C1 segment of cervical spinal cord (tissue), 14 donors: Measurements from ENCODE around the gene ABHD6.
"Not testable (repeated sequence)": the region's sequence is repeated elsewhere in the genome, so short reads cannot be mapped to it uniquely, and the experiment has no call there.

Source experiments
- DNase-seq, 14 donors: peaks; one replicate each; lab custom pipeline; 2025; lab: John Stamatoyannopoulos, UW

The ABHD6 gene

GRCh38 chr3:58242340-58242739 is 4.7 kb downstream of the ABHD6 start:
- no peak for DNase-seq

DNA sequence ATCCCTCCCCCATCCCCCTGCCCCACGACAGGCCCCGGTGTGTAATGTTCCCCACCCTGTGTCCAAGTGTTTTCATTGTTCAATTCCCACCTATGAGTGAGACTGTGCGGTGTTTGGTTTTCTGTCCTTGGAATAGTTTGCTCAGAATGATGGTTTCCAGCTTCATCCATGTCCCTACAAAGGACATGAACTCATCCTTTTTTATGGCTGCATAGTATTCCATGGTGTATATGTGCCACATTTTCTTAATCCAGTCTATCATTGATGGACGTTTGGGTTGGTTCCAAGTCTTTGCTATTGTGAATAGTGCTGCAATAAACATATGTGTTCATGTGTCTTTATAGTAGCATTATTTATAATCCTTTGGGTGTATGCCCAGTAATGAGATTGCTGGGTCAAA is 5.3 kb downstream of the ABHD6 start:
- not testable (repeated sequence) for DNase-seq

- DNase-seq = no peak
These were observed 6.5 kb downstream of the ABHD6 start for GRCh38 chr3:58243976-58244585.

GRCh38 chr3:58246148-58247047 is 8.8 kb downstream of the ABHD6 start:
- DNase-seq = no peak

DNA sequence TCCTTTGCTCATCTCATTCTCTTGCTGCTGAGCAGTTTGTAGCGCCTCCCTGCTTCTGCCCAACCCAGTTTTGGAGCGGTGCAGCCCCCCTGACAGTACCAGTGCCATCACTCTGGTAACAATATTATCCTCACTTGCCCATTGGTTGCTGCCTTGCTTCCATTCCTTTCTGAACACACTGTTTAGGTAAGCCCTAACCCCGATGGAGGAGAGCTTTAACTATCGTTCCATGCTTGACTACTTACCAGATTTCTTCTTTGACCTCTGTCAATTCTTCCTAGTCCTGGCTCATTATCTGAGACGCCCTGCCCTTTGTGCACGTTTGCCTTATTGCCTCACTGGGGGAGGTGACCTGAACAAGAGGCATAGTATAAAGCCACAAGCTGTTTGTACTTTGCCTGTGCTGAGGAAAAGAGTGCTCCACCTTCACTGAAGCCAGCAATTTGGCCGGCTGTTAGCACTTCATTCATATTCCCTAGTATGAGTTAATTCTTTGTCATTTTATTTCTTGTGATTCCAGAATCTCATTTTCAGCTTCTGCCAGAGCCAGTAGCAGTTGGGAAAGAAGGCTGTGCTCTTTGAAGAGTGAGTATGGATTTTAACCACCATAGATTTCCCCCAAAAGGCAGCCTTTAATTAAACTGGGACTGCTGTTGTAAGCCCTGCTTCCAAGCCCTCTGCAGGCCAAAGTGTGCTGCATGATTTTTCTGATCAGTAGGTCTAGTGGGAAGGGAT is 11.9 kb downstream of the ABHD6 start:
- peak in 1 of 14 donors; percentile 19 for DNase-seq

DNA sequence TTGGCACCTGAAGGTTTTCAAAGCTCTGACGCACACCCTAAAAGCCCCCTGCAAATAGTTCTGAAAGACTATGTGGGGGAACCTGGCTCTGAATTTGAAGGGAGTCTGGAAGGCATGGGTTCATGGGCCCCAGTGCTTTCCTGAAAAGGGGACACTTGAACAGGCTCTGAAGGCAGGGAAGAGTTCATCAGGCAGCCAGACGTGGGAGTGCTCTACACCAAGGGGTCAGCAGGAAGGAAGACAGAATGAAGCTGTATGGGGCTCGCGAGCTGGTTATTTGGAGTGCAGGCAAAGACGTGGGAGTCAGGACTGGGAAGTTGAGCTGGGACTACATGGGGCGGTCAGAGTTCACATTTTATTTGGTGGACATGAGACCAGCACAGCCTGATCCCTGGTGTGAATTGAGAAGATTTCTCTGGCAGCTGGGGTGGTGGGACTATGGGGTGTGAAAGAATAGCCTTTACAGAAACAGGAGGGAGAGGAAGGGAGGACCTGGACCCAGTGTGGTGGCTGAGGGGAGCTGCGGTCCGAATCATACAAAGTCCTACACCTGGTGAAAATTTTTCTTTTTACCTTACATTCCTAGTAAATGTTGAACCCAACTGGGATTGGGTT is 12.6 kb downstream of the ABHD6 start:
- no peak for DNase-seq

DNA sequence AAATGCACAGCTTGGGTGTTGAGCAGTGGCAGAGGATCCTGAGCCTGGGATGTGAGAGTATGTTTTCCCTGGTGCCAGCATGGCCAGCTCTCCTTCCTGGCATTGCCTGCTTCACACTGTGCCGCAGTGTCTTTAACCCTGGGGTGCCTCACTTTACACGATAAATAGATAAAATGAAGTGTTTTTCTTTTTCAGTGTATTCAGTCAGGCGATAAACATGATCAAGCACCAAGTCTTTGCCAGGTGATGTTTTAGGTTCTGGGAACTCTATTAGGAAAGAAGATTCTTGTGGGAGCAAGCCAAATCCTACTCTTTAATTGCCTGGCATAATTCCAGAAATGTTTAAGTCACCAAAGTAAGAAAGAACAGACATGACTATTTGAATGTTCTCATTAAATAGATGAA is 14.0 kb downstream of the ABHD6 start:
- DNase-seq = peak in 1 of 14 donors; percentile 19

- no peak for DNase-seq
These were observed 16.6 kb downstream of the ABHD6 start for GRCh38 chr3:58254144-58254543.

DNA sequence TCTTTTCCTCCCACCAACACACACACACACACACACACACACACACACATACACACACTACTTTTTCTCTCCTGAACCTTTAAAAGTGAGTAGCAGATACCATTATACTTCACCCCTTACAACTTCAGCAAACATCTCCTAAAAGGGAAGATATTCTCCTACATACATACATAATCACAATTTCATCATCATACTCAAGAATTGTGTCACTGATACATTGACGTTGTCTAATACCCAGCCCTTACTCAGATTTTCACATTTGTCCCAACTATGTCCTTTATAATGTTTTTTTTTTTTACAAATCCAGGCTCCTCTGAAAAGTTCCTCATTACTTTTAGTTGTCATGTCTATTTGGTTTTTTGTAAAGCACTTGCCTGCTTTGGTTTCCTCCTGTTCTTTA is 18.5 kb downstream of the ABHD6 start:
- no peak for DNase-seq

DNA sequence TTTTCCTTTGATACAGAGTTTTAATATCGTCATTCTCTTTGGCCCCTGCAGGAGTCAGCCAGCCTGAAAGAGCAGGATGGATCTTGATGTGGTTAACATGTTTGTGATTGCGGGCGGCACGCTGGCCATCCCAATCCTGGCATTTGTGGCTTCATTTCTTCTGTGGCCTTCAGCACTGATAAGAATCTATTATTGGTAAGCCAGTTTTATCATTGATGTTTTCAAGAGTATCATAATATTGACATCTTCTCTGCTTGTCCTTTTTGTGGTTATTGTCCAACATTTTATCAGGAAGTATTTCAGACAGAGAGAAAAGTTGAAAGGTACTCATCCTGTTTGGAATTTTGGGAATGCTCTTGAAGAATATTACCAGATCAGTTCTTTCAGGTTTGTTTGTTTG is 18.9 kb downstream of the ABHD6 start:
- DNase-seq = no peak

DNA sequence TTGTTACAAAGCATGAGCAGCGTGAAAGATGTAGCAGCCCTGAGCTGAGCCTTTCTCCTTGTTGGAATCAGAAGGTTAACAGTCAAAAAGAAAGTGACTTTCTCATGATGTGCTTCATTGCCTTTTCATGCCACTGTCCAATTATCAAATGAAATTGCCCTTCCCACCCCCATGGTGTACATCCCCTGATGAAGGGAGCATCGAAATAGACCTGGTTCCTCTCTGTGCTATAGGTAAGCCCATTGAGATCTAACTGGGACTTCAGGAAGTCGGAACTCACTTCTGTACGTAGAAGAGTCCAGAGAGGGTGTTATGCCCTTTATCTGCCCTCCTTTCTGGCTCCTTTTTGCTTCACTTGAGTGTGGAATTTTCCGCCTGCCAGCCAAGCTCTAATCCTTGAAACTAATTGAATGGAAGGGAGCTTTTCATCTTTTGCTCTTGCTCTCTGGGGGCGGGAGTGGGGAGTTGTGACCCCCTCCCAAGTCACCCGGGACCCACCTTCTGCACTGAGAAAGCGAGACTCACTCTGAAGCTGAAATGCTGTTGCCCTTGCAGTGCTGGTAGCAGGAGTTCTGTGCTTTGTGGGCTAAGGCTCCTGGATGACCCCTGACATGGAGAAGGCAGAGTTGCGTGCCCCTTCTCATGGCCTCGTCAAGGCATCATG is 20.9 kb downstream of the ABHD6 start:
- no peak for DNase-seq

- peak in 5 of 14 donors; percentile 28 to 93 (median 34) for DNase-seq
These were observed 22.7 kb downstream of the ABHD6 start for GRCh38 chr3:58260261-58260731.

DNA sequence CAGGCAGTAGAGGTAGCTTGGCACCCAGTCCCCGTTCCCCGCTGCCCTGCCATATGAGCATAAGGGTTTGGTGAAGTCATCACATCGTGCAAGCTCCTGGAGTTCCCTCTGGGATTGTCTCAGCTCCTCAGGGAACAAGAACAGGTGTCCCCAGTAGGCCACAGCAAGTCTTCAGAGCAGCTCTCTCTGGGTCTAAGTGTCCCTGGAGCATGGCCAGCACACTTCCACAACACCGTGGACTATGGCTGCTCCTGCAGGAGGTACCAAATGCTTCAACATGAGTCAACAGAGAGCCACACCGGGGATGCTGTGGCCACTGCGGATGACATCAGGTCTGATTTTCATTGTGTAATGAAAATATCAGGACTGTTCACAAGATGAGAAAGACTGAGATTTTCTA is 23.1 kb downstream of the ABHD6 start:
- peak in 2 of 14 donors; percentile 35 to 93 for DNase-seq

- DNase-seq = no peak
These were observed 24.5 kb downstream of the ABHD6 start for GRCh38 chr3:58261954-58262666.

DNA sequence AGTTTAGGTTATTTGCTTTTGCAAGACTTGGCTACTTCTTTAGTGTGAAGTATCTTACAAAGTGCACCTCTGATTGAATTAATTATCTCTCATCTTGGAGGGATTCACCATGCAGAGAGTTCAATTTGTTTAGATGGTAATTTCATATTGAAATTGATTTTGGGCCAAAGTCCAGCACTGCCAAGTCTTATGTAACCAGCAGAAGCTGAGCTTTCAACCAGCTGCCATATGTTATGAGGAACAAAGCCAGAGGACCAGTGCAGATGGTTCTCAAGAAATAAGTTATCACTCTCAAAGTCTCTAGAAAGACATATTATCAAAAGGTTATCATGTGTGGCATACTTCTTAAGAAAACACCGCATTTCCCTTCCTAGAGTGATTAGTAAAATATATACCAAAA is 29.0 kb downstream of the ABHD6 start:
- DNase-seq = peak in 1 of 14 donors; percentile 76

GRCh38 chr3:58267543-58267942 is 30.0 kb downstream of the ABHD6 start:
- not testable (repeated sequence) for DNase-seq

DNA sequence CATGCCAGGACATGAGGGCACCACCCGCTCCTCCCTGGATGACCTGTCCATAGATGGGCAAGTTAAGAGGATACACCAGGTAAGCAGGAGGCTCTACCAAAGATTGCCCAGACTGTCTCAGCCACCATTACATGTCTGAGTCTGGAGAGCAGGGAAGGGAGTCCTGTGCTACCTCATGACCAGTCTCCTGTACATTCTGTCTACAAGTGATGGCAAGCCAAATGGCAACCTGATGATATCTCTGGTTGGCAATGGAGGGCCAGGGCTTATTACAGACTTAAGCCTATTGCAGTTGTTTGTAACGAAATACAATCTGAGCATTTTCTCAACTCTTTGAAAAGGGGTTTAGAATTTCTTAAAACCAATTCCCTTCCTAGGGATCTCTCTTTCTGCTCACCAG is 31.8 kb downstream of the ABHD6 start:
- DNase-seq = no peak

GRCh38 chr3:58270485-58270884 is 32.9 kb downstream of the ABHD6 start:
- DNase-seq = no peak

DNA sequence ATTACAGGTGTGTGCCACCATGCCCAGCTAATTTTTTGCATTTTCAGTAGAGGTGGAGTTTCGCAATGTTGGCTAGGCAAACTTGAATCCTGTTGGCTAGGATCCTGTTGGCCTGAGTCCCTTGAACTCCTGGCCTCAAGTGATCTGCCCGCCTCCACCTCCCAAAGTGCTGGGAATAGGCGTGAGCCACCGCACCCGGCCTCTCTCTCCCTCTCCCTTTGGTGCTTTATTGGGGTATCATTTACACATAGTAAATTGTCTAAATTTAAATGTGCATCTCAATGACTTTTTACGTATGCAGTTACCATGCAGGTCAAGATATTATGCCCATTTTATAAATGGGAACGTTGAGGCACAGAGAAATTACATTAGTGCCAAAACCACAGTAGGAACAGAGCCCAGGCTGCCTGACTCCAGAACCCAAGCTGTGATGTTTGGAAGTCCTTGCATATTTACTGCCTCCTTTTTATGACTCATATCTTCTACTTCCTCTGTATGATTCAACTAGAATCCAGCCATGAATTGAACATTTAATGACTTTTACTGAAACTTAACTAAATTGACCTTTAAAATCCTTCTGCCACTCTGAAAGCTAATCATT is 34.4 kb downstream of the ABHD6 start:
- DNase-seq = no peak

DNA sequence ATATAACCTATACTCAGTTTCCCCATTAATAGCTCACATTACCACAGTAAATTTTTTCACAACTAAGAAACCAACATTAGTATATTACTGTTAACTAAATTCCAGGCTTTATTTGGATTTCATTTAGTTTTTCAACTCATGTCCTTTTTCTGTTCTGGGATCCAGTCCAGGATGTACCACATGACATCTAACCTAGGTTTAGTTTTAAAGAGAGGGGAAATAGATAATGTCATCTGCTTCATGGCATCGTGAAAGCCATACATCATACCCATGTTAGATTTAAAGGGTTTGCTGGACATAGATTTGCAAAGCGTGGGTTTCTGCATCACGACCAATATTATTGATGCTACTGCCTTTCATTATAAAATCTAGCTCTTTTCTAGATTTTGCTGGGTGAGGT is 35.3 kb downstream of the ABHD6 start:
- DNase-seq = no peak
